HG02840 (cell line): ENCODE data around the gene TP73.

Source experiments
- ATAC-seq: cut with Tn5 transposase; IDR thresholded peaks from one replicate; pipeline ENCODE4 v1.9.1; 2021; ENCODE audit warnings: mild to moderate bottlenecking, moderate library complexity, moderate number of reproducible peaks; ENCODE audit not compliant: unreplicated experiment, low FRiP score

Gene TP73

DNA sequence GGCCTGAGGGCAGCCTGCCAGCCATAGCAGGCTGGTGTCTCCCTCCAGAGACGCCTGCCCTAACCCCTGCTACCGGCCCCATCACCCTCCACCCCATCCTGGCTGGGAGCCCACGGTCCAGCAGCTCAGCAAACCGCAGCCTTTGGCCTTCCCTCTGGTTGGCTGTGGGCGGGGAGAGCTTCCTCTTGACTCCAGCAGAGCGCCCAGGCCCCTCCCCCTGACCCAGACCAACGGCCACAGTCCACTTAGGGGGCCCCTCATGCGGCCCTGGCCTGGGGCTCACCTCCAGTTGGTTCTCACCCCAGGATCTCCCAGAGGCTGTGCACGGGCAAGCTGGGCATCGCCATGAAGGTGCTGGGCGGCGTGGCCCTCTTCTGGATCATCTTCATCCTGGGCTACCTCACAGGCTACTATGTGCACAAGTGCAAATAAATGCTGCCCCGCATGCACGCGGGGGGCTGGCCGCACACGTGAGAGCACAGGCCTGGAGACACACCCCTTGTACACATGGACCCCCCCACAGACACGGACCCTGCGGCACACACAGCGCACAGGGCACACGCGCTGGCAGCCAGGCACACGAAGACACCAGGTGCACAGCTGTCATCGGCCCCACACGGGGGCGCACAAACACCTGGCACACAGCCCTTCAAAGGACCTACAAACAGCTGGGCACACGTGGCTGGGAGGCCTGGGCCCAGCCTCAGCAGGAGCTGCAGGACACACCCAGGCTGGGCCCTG is 123.3 kb downstream of the TP73 start:
- ATAC-seq: no peak

DNA sequence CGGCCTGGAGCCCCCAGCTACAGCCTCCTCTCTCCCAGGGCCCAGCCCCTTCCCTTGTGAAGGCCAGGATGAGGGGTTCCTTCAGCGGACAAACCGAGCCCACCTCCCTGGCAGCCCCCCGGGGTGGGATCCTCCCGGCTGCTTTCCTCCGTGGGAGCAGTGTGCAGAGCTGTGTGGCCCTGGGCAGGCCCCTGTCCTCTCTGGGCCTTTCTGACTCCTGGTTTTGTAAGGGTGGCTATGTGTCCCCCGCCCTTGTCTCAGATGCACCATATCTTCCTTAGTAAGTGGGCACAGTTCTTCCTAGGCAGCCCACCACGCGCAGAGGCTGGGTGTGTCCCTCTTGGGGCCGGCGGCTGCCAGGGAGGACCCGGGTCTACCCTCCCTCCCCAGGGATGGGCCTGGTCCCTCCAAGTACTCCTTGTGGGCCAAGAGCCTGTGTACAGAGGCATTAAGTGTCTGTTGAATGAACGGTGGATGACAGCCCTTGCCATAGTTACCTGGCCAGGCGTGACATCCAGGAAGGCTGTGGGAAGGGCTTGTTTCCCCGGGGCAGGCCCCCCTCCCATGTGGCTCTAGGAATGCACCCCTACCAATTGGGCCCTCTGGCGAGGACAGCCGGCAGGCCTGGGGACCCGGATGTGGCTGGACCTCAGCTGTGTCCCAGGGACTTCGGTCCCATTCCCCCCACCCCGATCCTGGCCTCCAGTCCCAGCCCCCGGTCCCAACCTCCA is 124.1 kb downstream of the TP73 start:
- no peak for ATAC-seq

DNA sequence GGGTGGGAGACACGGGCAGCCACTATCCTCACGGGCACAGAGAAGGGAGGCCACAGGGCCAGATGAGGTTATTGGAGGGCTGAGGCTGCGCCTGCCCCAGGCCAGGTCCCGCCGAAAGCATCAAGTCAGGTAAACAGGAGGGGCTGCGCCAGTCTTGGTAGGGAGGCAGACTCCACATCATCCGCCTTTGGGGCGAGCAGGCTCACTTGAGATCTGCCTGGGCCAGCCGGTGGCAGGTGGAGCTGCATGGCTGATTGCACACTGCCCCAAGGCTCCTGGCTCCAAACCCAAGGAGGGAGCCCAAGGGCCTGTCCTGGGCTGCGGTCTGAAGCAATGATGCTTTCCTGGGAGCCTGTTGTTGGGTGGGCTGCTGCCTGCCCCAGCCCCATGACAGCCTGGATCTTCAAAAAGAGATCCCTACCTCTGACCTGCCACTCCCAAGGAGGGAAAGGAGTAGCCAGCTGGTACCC is 124.8 kb downstream of the TP73 start:
- ATAC-seq: no peak

DNA sequence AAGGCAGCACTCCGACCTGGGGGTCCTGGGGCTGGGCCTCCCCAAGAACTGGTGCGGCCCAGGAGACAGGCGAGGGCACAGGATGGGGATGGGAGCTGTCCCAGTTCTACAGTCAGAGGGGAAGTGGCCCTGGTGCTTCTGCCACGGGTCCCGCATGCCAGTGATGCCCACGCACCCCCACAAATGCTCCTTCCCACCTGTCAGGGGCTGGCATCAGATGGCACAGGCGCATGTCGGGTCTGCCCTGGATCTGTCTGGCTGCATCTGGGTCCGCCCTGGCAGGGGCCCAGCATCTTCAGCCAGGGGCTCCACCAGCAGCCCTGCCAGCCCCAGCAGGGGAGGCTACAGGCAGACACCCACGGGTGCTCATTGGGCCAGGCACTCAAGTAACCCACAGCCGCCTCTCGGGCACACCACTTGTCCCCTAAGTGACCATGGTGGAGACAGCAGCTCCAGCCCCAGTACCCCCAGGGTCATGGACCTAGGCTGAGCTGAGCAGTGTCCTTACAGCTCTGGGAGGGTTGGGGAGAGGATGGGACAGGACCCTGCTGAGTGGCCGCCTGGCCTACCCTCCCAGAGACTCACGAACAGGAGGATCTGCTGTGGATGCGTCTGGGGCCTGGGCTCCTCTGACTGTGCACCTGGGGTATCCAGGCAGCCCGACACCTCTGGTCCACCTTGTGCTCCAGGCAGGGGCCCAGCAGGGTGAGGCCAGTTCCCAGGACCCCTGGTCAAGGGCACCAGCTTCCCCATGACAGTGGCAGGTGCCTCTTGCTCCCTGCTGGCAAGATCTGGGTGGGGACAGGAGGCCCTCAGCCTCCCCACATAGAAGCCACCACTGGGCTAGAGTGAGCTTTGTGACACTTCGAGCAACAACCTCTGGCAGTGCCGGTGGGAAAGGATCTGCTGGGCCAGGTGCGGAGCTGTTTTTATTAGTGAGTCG is 125.6 kb downstream of the TP73 start:
- no peak for ATAC-seq

DNA sequence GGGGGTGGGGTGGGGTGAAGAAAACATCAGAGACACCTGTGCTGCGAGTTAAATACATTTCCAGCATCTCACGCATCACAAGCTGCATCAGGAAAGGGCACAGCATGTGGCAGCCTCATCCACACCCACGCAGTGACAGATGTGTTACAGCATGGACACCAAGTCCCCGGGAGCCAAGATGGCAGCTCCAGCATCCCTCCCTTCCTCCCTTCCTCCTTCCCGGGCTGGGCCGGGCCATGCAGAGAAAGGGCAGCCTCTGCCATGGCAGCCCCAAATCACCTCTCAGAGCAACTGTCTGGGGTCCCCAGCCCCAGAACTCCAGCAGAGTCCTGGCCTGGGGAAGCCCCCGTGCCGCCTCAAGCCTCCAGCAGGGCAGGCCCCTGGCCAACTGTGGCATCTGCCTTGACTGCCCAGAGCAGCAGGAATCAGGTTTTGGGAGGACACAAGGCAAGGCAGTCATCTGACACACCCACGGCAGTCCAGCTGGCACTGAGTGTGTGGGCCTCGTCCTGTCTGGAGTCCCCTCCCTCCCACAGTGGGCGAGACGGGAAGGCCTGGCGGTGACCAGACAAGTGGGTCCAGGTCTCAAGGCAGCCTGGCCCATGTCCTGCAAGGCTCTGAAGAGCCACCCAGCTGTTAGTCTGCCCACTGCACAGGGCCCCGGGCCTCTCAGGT is 126.4 kb downstream of the TP73 start:
- ATAC-seq: no peak

DNA sequence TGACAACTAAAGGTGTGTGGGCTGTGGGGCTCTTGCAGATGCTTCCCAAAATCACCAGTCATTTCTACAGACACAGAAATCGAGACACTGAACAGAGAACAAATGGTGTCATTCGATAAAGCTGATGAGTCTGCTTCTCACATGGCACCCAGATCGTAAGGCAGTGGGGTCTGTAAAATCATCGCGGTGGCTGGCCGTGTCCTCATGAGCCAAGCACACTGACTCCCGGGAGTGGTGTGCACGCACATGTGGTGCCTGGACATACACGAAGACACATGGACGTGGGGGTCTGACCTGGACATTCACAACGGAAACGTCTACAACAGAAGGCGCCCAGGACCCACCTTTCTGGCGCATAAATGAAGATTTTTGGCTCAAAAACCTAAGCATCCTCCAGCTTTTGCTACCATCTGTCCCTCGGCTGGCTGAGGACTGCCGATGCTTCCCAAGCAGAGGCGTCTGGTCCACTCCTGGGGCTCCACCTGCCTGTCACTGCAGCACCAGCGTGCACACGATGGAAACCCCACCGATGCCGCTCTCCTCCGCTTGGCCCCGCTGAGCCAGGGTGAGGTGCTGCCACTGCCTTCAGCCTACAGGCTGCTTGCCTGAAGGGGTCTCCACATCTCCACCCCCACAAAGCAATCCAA is 127.1 kb downstream of the TP73 start:
- no peak for ATAC-seq

DNA sequence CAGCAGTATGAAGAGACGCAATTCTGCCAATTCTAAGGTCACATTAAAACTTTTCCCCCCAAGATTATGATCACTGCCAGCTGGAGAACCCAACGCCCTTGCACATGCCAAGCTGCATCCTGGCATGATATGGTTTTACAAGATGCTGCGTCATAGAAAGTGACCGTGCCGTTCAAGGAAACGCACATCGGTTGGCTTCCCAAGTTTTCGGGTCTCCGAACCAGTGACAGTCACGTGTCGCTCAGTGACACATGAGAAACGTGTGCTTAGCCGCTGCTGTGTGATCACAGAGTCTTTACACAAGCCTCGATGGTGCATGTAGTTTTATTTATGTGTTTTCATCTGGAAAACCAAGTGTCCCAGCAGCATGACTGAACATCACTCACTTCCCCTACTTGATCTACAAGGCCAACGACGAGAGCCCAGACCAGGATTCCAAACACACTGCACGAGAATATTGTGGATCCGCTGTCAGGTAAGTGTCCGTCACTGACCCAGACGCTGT is 127.6 kb downstream of the TP73 start:
- ATAC-seq: no peak

DNA sequence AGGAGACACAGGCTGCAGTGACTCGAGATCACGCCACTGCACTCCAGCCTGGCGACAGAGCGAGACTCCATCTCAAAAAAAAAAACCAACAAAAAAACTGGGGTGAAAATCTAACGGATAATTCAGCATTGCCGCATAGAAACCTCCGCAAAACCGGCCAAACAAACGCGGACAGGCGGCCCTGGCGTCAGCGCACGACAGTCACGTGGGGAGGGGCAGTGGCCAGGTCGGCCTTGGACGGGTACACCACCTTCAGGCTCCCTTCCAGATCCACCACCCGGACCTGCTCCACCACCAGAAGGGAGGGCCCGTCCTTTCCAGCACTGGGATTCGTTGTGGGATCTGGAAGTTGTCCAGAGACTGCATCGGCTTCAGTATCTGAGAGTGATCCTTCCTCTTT is 128.6 kb downstream of the TP73 start:
- no peak for ATAC-seq

DNA sequence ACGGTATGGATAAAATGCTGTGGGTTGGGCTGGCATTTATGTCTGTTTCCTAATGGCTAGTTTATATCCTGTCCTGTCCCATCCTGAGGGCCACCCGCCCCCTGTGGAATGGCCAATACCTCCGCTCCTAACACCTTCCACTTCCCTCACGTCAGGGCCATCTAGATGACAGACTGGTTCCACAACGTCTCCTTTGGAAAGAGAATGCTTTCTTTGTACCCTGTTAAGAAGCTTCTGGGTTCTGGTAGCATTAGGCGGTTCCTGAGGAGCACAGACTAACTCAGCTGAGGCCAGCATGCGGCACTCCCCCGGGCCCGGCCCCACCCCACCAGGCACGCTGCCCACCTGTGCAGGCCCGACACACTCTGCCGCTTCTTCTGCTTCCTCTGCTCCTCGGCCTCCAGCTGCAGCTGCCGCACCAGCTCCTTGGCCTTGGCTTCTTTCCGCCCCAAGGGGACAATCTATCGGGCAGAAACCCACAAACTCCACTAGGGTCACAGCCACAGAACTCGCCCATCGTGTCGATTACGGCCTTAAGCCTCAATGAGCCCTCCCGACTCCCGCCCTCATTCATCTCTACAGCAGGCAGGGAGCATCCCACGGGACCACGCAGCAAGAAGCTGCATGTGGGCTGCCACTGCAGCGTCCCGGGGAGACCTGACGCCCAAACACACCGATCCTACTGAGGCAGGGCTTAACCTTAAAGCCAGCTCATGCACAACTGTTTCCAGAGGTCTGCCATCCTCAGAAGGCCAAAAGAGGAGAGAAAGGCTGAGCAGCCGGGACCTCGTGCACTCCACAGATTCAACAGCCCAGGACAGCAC is 131.5 kb downstream of the TP73 start:
- ATAC-seq: no peak

DNA sequence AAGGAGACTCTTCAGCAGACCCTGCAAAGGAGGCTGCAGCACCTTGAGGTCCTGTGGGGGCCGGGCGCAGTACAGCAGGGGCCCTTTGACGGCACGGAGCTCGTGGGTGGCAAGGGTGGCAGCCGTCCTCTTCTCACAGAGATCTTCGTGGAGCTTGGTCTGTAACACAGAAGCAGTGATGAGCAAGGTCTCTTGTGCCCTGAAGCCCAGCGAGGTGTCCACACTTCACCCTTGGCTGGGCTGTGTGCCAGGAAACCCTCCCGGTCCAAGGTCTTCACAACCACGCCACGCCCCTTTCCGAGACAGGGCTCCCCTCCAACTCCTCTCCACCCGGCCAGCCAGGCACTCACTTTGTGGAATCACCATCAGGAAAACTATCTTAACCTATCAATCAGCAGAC is 132.7 kb downstream of the TP73 start:
- ATAC-seq: no peak

DNA sequence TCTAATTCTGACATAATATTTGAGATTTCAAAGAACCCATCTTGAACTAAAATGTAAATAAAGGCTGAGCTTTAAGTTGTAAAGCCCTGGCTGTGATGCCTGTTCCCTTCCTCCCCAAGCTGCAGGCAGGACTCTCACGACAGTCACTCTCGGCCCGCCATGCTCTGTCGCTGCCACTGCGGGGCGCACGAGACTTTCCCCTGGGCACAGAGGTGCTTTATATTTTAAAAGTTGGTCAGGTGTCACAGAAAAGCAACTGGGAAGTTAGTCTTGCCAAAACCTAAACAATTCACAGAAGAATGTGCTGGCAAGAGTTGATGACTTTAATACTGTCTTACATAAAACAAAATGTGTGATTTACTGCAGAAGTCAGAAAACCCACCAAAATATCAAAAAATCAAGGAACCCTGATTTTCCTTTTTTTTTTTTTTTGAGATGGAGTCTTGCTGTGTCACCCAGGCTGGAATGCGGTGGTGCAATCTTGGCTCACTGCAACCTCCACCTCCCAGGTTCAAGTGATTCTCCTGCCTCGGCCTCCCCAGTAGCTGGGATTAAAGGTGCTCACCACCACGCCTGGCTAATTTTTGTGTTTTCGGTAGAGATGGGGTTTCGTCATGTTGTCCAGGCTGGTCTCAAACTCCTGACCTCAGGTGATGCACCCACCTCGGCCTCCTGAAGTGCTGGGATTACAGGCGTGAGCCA is 133.3 kb downstream of the TP73 start:
- ATAC-seq: no peak
